HEK293 (cell line): ENCODE data around the gene PDE3B.

Experiments used
- CTCF ChIA-PET: fragments of 350-600 bp; formaldehyde crosslinking; extraction: SDS; loops from one replicate; lab custom pipeline; 2021; ENCODE audit warnings: antibody characterized with exemption; lab: Yijun Ruan, JAX
- POLR2A ChIA-PET: fragments of 300-600 bp; formaldehyde crosslinking; extraction: SDS; loops from one replicate; lab custom pipeline; 2020; ENCODE audit warnings: antibody characterized with exemption, inconsistent platforms; lab: Yijun Ruan, JAX
- H3K27ac ChIP-seq: fragments of 200-500 bp; sonication (Bioruptor generic); 2 replicates; pipeline ENCODE4 v1.5.1; 2014; ENCODE audit warnings: low read depth, low read length, control low read depth, inconsistent platforms; ENCODE audit errors: extremely low read depth
- H3K36me3 ChIP-seq, 2 experiments: fragments of 200-500 bp in 1 of 2; sonication (Bioruptor generic) in 1 of 2; 1 replicate in 1 of 2; 2 replicates in 1 of 2; pipeline ENCODE4 v1.5.1; 2014 to 2017; ENCODE audit warnings: inconsistent platforms in 2 of 2, low read length in 2 of 2; ENCODE audit not compliant: control insufficient read depth in 2 of 2, insufficient read depth in 1 of 2
- H3K4me1 ChIP-seq: fragments of 200-500 bp; sonication (Bioruptor generic); 2 replicates; pipeline ENCODE4 v1.5.1; 2014; ENCODE audit warnings: mild to moderate bottlenecking, low read length, inconsistent platforms; ENCODE audit not compliant: control insufficient read depth, insufficient read depth
- H3K4me3 ChIP-seq: 2 replicates; pipeline ENCODE4 v1.5.1; 2011; ENCODE audit warnings: low read depth, mild to moderate bottlenecking, control low read depth, low read length, moderate library complexity
- H3K9me3 ChIP-seq: fragments of 200-500 bp; sonication (Bioruptor generic); 2 replicates; pipeline ENCODE4 v1.5.1; 2014; ENCODE audit warnings: low read depth, low read length, inconsistent platforms; ENCODE audit not compliant: control insufficient read depth, insufficient read depth
- ELK4 ChIP-seq: IDR thresholded peaks from 2 replicates; pipeline ENCODE4 v1.6.1; 2011; ENCODE audit warnings: mild to moderate bottlenecking, low read depth, low read length, borderline replicate concordance
- MYNN ChIP-seq: fragments of 450-650 bp; formaldehyde crosslinking; IDR thresholded peaks from 2 replicates; pipeline ENCODE4 v1.5.1; 2016; ENCODE audit warnings: missing biosample characterization, missing genetic modification characterization, borderline replicate concordance
- PRDM10 ChIP-seq: fragments of 450-650 bp; formaldehyde crosslinking; IDR thresholded peaks from 2 replicates; pipeline ENCODE4 v1.5.1; 2016; ENCODE audit warnings: missing biosample characterization, missing genetic modification characterization
- SP3 ChIP-seq: fragments of 450-650 bp; formaldehyde crosslinking; IDR thresholded peaks from 2 replicates; pipeline ENCODE4 v1.5.1; 2016; ENCODE audit warnings: missing biosample characterization, missing genetic modification characterization
- TRIM28 ChIP-seq: IDR thresholded peaks from 2 replicates; pipeline ENCODE4 v1.6.1; 2011; ENCODE audit warnings: low read length, control low read depth, borderline replicate concordance
- ZBTB20 ChIP-seq: fragments of 450-650 bp; formaldehyde crosslinking; IDR thresholded peaks from 2 replicates; pipeline ENCODE4 v1.5.1; 2016; ENCODE audit warnings: missing biosample characterization, missing genetic modification characterization
- ZEB2 ChIP-seq: fragments of 450-650 bp; formaldehyde crosslinking; IDR thresholded peaks from 2 replicates; pipeline ENCODE4 v1.5.1; 2016; ENCODE audit warnings: missing biosample characterization, missing genetic modification characterization
- ZFP3 ChIP-seq: fragments of 450-650 bp; formaldehyde crosslinking; IDR thresholded peaks from 2 replicates; pipeline ENCODE4 v1.5.1; 2016; ENCODE audit warnings: low read depth, missing biosample characterization, missing genetic modification characterization
- ZNF184 ChIP-seq: fragments of 450-650 bp; IDR thresholded peaks from 2 replicates; pipeline ENCODE4 v1.5.1; 2018; ENCODE audit warnings: missing biosample characterization, mild to moderate bottlenecking, missing genetic modification characterization
- ZNF404 ChIP-seq: fragments of 450-650 bp; formaldehyde crosslinking; IDR thresholded peaks from 2 replicates; pipeline ENCODE4 v1.5.1; 2017; ENCODE audit warnings: missing biosample characterization, missing genetic modification characterization
- ZNF473 ChIP-seq: fragments of 450-650 bp; formaldehyde crosslinking; IDR thresholded peaks from 2 replicates; pipeline ENCODE4 v1.5.1; 2017; ENCODE audit warnings: missing biosample characterization, missing genetic modification characterization
- ZNF48 ChIP-seq: fragments of 450-650 bp; formaldehyde crosslinking; IDR thresholded peaks from 2 replicates; pipeline ENCODE4 v1.5.1; 2016; ENCODE audit warnings: missing biosample characterization, missing genetic modification characterization
- ZXDB ChIP-seq: fragments of 450-650 bp; formaldehyde crosslinking; IDR thresholded peaks from 2 replicates; pipeline ENCODE4 v1.5.1; 2016; ENCODE audit warnings: missing biosample characterization, missing genetic modification characterization

PDE3B gene

GRCh38 chr11:14904745-14905103 lies 261.1 kb downstream of the PDE3B start:
- Histone ChIP-seq H3K36me3 (no peaks in the 10 kb centered on the region), H3K4me3 (peak overlapping the region; percentile 37), H3K27ac (no peak overlapping the region), H3K4me1 (no peaks in the 10 kb centered on the region), H3K9me3 (no peaks in the 10 kb centered on the region)
- CTCF ChIA-PET: interaction anchor here (0.6 to 1.5 kb wide), 12 partner anchors 9 to 405 kb away, joined by 3 to 5 read pairs (median 3); partner anchors contain the start of genes CALCB and COPB1
- POLR2A ChIA-PET: interaction anchor here (1.4 kb wide), 1 partner anchor 13 kb away, joined by 7 read pairs; the partner anchor contains the start of gene CYP2R1
- TF ChIP-seq MYNN: no peak
- 0 out of 2 replicates have a peak, but pooled peaks have one; percentile 18 for TF ChIP-seq ZXDB (tag by site-specific recombination)

GRCh38 chr11:14905104-14906033 lies 261.8 kb downstream of the PDE3B start:
- no peaks in the 10 kb centered on the region for H3K9me3 ChIP-seq
- ChIA-PET CTCF (interaction anchor here (0.7 to 5.6 kb wide), 13 partner anchors 9 to 406 kb away, joined by 3 to 143 read pairs (median 3); partner anchors contain the start of genes CALCB and COPB1), POLR2A (interaction anchor here (2.0 kb wide), 1 partner anchor 14 kb away, joined by 7 read pairs; the partner anchor contains the start of gene CYP2R1)
- peak overlapping the region; percentile 37 for H3K4me3 ChIP-seq
- no peak overlapping the region for H3K27ac ChIP-seq
- no peaks in the 10 kb centered on the region for H3K4me1 ChIP-seq
- H3K36me3 ChIP-seq: no peaks in the 10 kb centered on the region
- TF ChIP-seq ZFP3 (tag by site-specific recombination) (no peak), PRDM10 (0 out of 2 replicates have a peak, but pooled peaks have one; percentile 27)

GRCh38 chr11:14906578-14906977 lies 263.0 kb downstream of the PDE3B start:
- TF ChIP-seq SP3 (tag by site-specific recombination) (no peak), ELK4 (no peak), TRIM28 (no peak), ZNF184 (tag by site-specific recombination) (no peak), ZNF404 (tag by site-specific recombination) (no peak), ZNF48 (tag by site-specific recombination) (no peak), ZNF473 (tag by site-specific recombination) (no peak), ZEB2 (tag by site-specific recombination) (no peak), ZBTB20 (tag by site-specific recombination) (no peak)
- ChIA-PET CTCF (interaction anchor here (0.6 to 5.6 kb wide), 26 partner anchors 8 to 817 kb away, joined by 3 to 143 read pairs (median 9); partner anchors contain the start of gene CALCB), POLR2A (interaction anchor here (2.0 to 2.3 kb wide), 2 partner anchors 15 to 167 kb away, joined by 7 to 12 read pairs; partner anchors contain the start of genes CALCB and CYP2R1)
- Histone ChIP-seq H3K4me1 (no peaks in the 10 kb centered on the region), H3K36me3 (no peaks in the 10 kb centered on the region), H3K4me3 (no peak overlapping the region), H3K27ac (no peak overlapping the region), H3K9me3 (no peaks in the 10 kb centered on the region)
